ENCODE data around the gene PIK3R3.

DNA sequence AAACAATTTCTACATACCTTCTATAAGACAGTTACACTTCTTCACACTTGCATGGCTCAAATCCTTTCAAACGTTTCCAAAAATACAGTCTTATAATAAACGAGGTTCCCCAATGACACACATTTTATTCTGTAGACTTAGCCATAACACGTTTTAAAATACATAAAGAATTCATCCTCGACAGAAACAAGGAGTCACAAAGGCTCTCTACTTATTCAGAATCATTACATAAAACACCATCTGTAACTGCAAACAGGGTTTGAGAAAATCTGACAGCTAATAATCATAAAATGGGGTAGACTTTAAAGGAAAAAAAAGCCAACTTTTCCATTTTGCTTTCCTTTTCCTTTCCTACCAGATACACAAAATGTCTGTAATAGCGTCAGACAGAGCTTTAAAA lies 1.8 kb downstream of the PIK3R3 start:
- TF ChIP-seq, protein P1, sequence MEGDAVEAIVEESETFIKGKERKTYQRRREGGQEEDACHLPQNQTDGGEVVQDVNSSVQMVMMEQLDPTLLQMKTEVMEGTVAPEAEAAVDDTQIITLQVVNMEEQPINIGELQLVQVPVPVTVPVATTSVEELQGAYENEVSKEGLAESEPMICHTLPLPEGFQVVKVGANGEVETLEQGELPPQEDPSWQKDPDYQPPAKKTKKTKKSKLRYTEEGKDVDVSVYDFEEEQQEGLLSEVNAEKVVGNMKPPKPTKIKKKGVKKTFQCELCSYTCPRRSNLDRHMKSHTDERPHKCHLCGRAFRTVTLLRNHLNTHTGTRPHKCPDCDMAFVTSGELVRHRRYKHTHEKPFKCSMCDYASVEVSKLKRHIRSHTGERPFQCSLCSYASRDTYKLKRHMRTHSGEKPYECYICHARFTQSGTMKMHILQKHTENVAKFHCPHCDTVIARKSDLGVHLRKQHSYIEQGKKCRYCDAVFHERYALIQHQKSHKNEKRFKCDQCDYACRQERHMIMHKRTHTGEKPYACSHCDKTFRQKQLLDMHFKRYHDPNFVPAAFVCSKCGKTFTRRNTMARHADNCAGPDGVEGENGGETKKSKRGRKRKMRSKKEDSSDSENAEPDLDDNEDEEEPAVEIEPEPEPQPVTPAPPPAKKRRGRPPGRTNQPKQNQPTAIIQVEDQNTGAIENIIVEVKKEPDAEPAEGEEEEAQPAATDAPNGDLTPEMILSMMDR (conservative IDR thresholded peaks at IDR 0.05; ENCODE audit: low read length): no peak
- no peak for TF ChIP-seq EZH2phosphoT487 (IDR thresholded peaks at IDR 0.05; ENCODE audit: borderline replicate concordance)

Data from Loucy (cell line).